AG09319 (cell line): Measurements from ENCODE around the gene ALDH1A1.

Source experiments
- DNase-seq: peaks from one replicate; pipeline ENCODE4 v3.0.0-alpha.2; 2010; ENCODE audit warnings: low read depth; ENCODE audit errors: extremely low read depth
- TF ChIP-seq, protein P1 (sequence below): IDR thresholded peaks from 2 replicates; pipeline ENCODE4 v1.5.1; 2011; ENCODE audit warnings: low read depth, mild to moderate bottlenecking, inconsistent platforms, low read length, moderate library complexity

Gene ALDH1A1

GRCh38 chr9:72911247-72911775 is 41.5 kb downstream of the ALDH1A1 start:
- no peak for DNase-seq
- TF ChIP-seq, protein P1, sequence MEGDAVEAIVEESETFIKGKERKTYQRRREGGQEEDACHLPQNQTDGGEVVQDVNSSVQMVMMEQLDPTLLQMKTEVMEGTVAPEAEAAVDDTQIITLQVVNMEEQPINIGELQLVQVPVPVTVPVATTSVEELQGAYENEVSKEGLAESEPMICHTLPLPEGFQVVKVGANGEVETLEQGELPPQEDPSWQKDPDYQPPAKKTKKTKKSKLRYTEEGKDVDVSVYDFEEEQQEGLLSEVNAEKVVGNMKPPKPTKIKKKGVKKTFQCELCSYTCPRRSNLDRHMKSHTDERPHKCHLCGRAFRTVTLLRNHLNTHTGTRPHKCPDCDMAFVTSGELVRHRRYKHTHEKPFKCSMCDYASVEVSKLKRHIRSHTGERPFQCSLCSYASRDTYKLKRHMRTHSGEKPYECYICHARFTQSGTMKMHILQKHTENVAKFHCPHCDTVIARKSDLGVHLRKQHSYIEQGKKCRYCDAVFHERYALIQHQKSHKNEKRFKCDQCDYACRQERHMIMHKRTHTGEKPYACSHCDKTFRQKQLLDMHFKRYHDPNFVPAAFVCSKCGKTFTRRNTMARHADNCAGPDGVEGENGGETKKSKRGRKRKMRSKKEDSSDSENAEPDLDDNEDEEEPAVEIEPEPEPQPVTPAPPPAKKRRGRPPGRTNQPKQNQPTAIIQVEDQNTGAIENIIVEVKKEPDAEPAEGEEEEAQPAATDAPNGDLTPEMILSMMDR = no peak

DNA sequence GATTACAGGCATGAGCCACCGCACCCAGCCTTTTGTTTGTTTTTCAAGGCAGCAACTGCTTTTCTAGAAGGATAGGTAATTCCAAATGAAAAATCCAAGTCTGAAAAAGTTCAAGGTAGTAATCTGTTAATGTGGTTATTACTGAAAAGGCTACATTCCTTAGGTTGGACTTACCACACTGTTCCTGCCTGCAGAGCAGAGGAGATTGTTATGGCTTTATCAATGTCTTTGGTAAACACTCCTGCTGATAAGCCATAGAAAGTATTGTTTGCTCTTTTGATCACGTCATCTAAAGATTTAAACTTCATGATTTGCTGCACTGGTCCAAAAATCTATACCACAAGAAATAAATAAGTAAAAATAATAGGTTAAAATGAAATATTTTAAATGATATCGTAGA is 43.4 kb downstream of the ALDH1A1 start:
- TF ChIP-seq, protein P1 = no peak
- DNase-seq = no peak

- TF ChIP-seq, protein P1 = no peak
- no peak for DNase-seq
Observed at GRCh38 chr9:72907421-72907820, 45.4 kb downstream of the ALDH1A1 start.

DNA sequence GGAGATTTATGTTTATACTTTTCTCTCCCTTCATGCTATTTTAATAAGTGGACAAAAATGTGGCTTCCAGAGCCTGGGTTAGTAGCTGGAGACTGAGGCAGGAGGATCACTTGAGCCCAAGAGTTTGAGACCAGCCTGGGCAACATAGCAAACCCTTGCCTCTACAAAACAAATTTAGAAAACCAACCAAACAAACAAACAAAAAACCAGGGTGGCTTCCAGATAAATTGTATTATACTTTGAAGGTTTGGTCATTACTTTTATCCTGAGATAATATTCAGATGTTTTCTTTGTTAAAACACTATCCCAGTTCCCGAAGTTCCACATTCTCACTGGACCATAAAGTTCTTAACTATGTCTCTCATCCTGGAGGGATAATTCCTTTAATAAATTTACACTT is 46.0 kb downstream of the ALDH1A1 start:
- no peak for DNase-seq
- TF ChIP-seq, protein P1 = no peak

- TF ChIP-seq, protein P1 = no peak
- no peak for DNase-seq
Observed at GRCh38 chr9:72905514-72906480, 47.1 kb downstream of the ALDH1A1 start.

- TF ChIP-seq, protein P1 = no peak
- no peak for DNase-seq
Observed at GRCh38 chr9:72904267-72905093, 48.4 kb downstream of the ALDH1A1 start.
